Vagina (tissue), 2 donors: ENCODE data around the gene CALN1. TPM values are rescaled to one million over a fixed set of nuclear protein-coding genes. Genes with fewer than 3 reads are reported as not detected.

ENCODE experiments used
- DNase-seq, 2 donors: peaks; one replicate each; pipeline ENCODE4 v3.0.0-alpha.2; 2017; ENCODE audit errors: extremely low spot score in 2 of 2
- H3K27ac ChIP-seq: fragments of 200-600 bp; sonication (generic); one replicate; pipeline ENCODE4 v1.5.1; 2019
- H3K27me3 ChIP-seq: fragments of 200-600 bp; sonication (generic); one replicate; pipeline ENCODE4 v1.5.1; 2019
- H3K36me3 ChIP-seq, 2 donors: fragments of 200-600 bp; sonication (generic); one replicate each; pipeline ENCODE4 v1.5.1; 2017 to 2019
- H3K4me1 ChIP-seq: fragments of 200-600 bp; sonication (generic); one replicate; pipeline ENCODE4 v1.5.1; 2019
- H3K4me3 ChIP-seq, 2 donors: fragments of 200-600 bp; sonication (generic); 1 replicate in 1 of 2; 2 replicates in 1 of 2; pipeline ENCODE4 v1.5.1; 2016 to 2019
- H3K9me3 ChIP-seq: fragments of 200-600 bp; sonication (generic); one replicate; pipeline ENCODE4 v1.5.1; 2019
- CTCF ChIP-seq, 3 experiments: fragments of 450-650 bp in 2 of 3; fragments of 200-600 bp in 1 of 3; sonication (generic) in 1 of 3; IDR thresholded peaks; one replicate each; pipeline ENCODE4 v1.5.1; 2017 to 2019; ENCODE audit warnings: antibody characterized with exemption in 3 of 3, mild to moderate bottlenecking in 2 of 3, moderate library complexity in 2 of 3
- POLR2A ChIP-seq, 2 donors: fragments of 450-650 bp; IDR thresholded peaks; one replicate each; pipeline ENCODE4 v1.6.1; 2017; ENCODE audit warnings: antibody characterized with exemption in 2 of 2, mild to moderate bottlenecking in 2 of 2, moderate library complexity in 2 of 2
- POLR2AphosphoS5 ChIP-seq, 2 donors: sonication (generic); formaldehyde crosslinking; IDR thresholded peaks; one replicate each; pipeline ENCODE4 v1.9.0; 2017; ENCODE audit warnings: antibody characterized with exemption in 2 of 2, mild to moderate bottlenecking in 2 of 2, low read depth in 1 of 2; ENCODE audit not compliant: insufficient read depth in 1 of 2
- intact Hi-C: fragments of 100-400 bp; cut with DNase I; formaldehyde crosslinking; loops from one replicate; pipeline ENCODE4 v1.15.1; 2023
- total RNA-seq: library from RNA; depleted of rRNA; stranded (reverse); fragments of >200 nt; gene quantifications from one replicate; pipeline ENCODE4 v1.2.3, GENCODE V29; 2016

CALN1 gene
- total RNA-seq, 1 donor from 2014 or later: 6.9 TPM

GRCh38 chr7:72307566-72307965, 104.6 kb downstream of the CALN1 start:
- H3K36me3 ChIP-seq: no peaks in the 10 kb centered on the region
- no peak for TF ChIP-seq POLR2AphosphoS5 (IDR thresholded peaks at IDR 0.05; ENCODE audit: insufficient read depth in 1 of 2, low read depth in 1 of 2)
- TF ChIP-seq POLR2A (IDR thresholded peaks at IDR 0.05): no peak
- no peak for TF ChIP-seq CTCF (IDR thresholded peaks at IDR 0.05)
- H3K4me1 ChIP-seq: no peaks in the 10 kb centered on the region
- no peak overlapping the region for H3K27ac ChIP-seq
- no peaks in the 10 kb centered on the region for H3K9me3 ChIP-seq
- H3K4me3 ChIP-seq: no peak overlapping the region
- no peak for DNase-seq
- intact Hi-C loops: no loop called here
- no peaks in the 10 kb centered on the region for H3K27me3 ChIP-seq

GRCh38 chr7:72298912-72299311, 113.2 kb downstream of the CALN1 start:
- Histone ChIP-seq H3K27me3 (no peaks in the 10 kb centered on the region), H3K36me3 (no peaks in the 10 kb centered on the region), H3K4me3 (no peak overlapping the region), H3K27ac (no peak overlapping the region), H3K4me1 (no peaks in the 10 kb centered on the region), H3K9me3 (no peaks in the 10 kb centered on the region)
- intact Hi-C loops: no loop called here
- TF ChIP-seq POLR2AphosphoS5 (IDR thresholded peaks at IDR 0.05; ENCODE audit: insufficient read depth in 1 of 2, low read depth in 1 of 2): no peak
- no peak for TF ChIP-seq CTCF (IDR thresholded peaks at IDR 0.05)
- TF ChIP-seq POLR2A (IDR thresholded peaks at IDR 0.05): no peak
- no peak for DNase-seq

GRCh38 chr7:72298091-72298490, 114.0 kb downstream of the CALN1 start:
- no peaks in the 10 kb centered on the region for H3K36me3 ChIP-seq
- H3K27ac ChIP-seq: no peak overlapping the region
- H3K4me3 ChIP-seq: no peak overlapping the region
- H3K9me3 ChIP-seq: no peaks in the 10 kb centered on the region
- no peak for DNase-seq
- TF ChIP-seq CTCF (IDR thresholded peaks at IDR 0.05) (no peak), POLR2AphosphoS5 (IDR thresholded peaks at IDR 0.05; ENCODE audit: insufficient read depth in 1 of 2, low read depth in 1 of 2) (no peak), POLR2A (IDR thresholded peaks at IDR 0.05) (no peak)
- H3K4me1 ChIP-seq: no peaks in the 10 kb centered on the region
- H3K27me3 ChIP-seq: no peaks in the 10 kb centered on the region
- intact Hi-C loops: no loop called here

- Histone ChIP-seq H3K36me3 (no peaks in the 10 kb centered on the region), H3K27ac (no peak overlapping the region), H3K27me3 (no peaks in the 10 kb centered on the region), H3K9me3 (no peaks in the 10 kb centered on the region), H3K4me3 (no peak overlapping the region), H3K4me1 (no peaks in the 10 kb centered on the region)
- TF ChIP-seq POLR2A (IDR thresholded peaks at IDR 0.05) (no peak), POLR2AphosphoS5 (IDR thresholded peaks at IDR 0.05; ENCODE audit: insufficient read depth in 1 of 2, low read depth in 1 of 2) (no peak), CTCF (IDR thresholded peaks at IDR 0.05) (no peak)
- DNase-seq: no peak
- intact Hi-C loops: no loop called here
Measured at GRCh38 chr7:72297636-72298035, 114.5 kb downstream of the CALN1 start.

- Histone ChIP-seq H3K9me3 (no peaks in the 10 kb centered on the region), H3K4me3 (no peak overlapping the region), H3K4me1 (no peaks in the 10 kb centered on the region), H3K27ac (no peak overlapping the region), H3K36me3 (no peaks in the 10 kb centered on the region), H3K27me3 (no peaks in the 10 kb centered on the region)
- TF ChIP-seq POLR2AphosphoS5 (IDR thresholded peaks at IDR 0.05; ENCODE audit: insufficient read depth in 1 of 2, low read depth in 1 of 2) (no peak), POLR2A (IDR thresholded peaks at IDR 0.05) (no peak), CTCF (IDR thresholded peaks at IDR 0.05) (no peak)
- DNase-seq: no peak
- intact Hi-C loops: no loop called here
Measured at GRCh38 chr7:72292794-72293193, 119.3 kb downstream of the CALN1 start.
